ENCODE results near the gene PRPH.

The PRPH gene

DNA sequence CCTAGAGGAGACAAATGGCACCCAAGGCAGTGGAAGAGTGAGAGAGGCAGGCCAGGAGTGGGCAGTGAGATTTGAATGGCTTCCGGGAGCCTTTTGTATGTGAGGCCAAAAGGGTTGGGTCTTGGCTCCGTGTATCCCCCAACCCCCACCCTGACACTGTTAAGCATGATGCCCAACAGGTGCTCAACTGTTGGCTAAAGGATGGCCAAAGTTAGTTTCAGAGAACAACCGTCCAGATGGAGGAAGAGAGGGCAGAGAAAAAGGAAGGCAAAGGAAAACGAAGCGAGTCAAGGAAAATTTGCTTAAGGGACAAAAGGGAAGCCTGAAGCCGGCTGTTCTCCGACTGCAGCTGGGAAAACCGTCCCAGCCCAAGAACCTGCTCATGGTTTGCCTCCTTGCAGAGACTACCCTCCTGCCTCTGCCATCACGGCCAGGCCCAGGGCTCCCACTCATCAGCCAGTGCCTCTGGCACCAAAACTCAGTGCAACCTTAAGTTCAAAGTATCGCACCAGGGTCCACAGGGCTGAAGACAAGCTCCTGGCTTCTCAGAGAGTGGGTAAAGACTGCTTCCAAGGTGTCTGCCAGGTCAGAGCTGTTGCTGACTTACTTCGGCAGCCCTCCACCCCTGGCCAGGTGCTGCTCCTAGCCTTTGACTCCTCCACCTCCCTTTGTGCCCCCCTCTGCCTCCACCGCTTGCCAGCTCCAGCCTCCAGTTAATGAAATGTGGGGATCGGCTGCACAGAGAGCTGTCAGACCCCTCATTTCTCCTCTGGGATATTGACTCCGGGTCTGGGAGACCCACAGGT is 46.2 kb downstream of the PRPH start:
- H3K4me1 ChIP-seq (ENCODE audit: control insufficient read depth, insufficient read depth, low read length) = peaks cover 28% of the 10 kb centered on the region
- H3K4me3 ChIP-seq (ENCODE audit: insufficient read depth, low read depth, low read length) = no peak overlapping the region
- H3K27me3 ChIP-seq (ENCODE audit: control insufficient read depth, insufficient read depth, low read length, poor library complexity, severe bottlenecking) = peaks cover 100% of the 10 kb centered on the region
- H3K36me3 ChIP-seq (ENCODE audit: control insufficient read depth, insufficient read depth, low read length) = no peaks in the 10 kb centered on the region
- WGBS, 2 experiments = 8 to 13% methylated on average over 14 of the region's 14 CpGs
- H3K27ac ChIP-seq (ENCODE audit: insufficient read depth, low read depth, low read length, poor library complexity, severe bottlenecking) = no peak overlapping the region
- H3K9me3 ChIP-seq (ENCODE audit: control insufficient read depth, low read length) = no peaks in the 10 kb centered on the region

DNA sequence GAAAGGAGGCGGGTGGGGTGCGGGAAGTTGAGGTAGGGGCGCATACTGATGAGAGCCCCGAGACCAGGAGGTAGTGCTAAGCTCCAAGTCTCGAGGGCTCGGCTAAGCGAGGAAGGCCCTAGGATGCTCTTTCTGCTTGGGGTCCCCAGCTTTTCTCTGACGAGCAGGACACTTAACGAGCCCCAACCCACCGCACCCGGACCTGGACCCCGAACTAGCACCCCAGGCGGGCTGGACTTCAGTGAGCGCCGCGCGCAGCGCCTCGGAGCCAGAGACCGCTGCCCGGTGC is 46.8 kb downstream of the PRPH start:
- Histone ChIP-seq H3K4me3 (ENCODE audit: insufficient read depth, low read depth, low read length) (peak overlapping the region; percentile 41), H3K27ac (ENCODE audit: insufficient read depth, low read depth, low read length, poor library complexity, severe bottlenecking) (no peak overlapping the region)
- WGBS, 2 experiments = 3 to 5% methylated on average over 21 of the region's 21 CpGs

DNA sequence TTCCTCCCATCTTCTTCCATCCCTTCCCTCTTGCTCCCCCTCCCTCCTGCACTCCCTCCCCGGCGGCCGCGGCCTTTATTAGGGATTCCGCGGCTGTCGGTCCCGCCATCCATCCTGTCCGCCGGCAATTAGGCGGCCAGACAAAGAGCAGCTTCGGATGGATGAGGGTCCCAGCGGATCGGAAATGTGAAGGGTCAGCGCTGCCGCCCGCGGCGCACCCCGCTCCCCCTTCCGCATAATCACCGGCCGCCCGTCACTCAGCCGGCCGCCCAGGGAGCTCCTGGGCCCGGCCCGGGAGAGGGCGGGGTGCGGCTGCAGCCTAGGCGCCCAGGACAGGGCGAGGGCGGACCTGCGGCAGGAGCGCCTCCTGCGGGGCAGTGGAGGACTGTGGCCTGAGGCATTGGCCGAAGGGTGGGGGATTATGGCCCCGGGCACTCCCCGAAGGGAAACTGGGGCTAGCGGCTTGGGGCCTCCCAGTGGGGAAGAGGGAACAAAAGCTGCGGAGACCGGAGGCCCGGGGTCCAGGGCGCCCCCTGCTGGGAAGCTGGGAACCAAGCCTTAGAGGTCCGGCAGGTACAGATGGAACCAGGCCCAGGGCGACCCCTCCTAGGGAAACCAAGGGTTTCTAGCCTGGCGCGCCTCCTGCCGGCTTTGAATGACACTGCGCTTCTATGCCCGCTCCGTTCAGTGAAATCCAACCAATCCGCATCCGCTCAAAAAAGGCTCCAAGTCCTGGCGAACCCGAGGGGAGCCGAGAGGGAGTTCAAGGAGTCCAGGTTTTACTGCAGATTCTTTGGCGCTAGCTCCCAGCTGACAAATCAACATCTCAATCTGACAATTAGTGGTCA is 47.3 kb downstream of the PRPH start:
- no peaks in the 10 kb centered on the region for H3K9me3 ChIP-seq (ENCODE audit: control insufficient read depth, low read length)
- no peak overlapping the region for H3K27ac ChIP-seq (ENCODE audit: insufficient read depth, low read depth, low read length, poor library complexity, severe bottlenecking)
- peaks cover 100% of the 10 kb centered on the region for H3K27me3 ChIP-seq (ENCODE audit: control insufficient read depth, insufficient read depth, low read length, poor library complexity, severe bottlenecking)
- H3K36me3 ChIP-seq (ENCODE audit: control insufficient read depth, insufficient read depth, low read length) = no peaks in the 10 kb centered on the region
- H3K4me3 ChIP-seq (ENCODE audit: insufficient read depth, low read depth, low read length) = peak overlapping the region; percentile 41
- WGBS, 2 experiments = 0% methylated on average over 58 of the region's 58 CpGs
- H3K4me1 ChIP-seq (ENCODE audit: control insufficient read depth, insufficient read depth, low read length) = peaks cover 35% of the 10 kb centered on the region

More for the DNA sequence above, 46.8 kb downstream of the PRPH start:
- Histone ChIP-seq H3K9me3 (ENCODE audit: control insufficient read depth, low read length) (no peaks in the 10 kb centered on the region), H3K4me1 (ENCODE audit: control insufficient read depth, insufficient read depth, low read length) (peaks cover 33% of the 10 kb centered on the region), H3K27me3 (ENCODE audit: control insufficient read depth, insufficient read depth, low read length, poor library complexity, severe bottlenecking) (peaks cover 100% of the 10 kb centered on the region), H3K36me3 (ENCODE audit: control insufficient read depth, insufficient read depth, low read length) (no peaks in the 10 kb centered on the region)

DNA sequence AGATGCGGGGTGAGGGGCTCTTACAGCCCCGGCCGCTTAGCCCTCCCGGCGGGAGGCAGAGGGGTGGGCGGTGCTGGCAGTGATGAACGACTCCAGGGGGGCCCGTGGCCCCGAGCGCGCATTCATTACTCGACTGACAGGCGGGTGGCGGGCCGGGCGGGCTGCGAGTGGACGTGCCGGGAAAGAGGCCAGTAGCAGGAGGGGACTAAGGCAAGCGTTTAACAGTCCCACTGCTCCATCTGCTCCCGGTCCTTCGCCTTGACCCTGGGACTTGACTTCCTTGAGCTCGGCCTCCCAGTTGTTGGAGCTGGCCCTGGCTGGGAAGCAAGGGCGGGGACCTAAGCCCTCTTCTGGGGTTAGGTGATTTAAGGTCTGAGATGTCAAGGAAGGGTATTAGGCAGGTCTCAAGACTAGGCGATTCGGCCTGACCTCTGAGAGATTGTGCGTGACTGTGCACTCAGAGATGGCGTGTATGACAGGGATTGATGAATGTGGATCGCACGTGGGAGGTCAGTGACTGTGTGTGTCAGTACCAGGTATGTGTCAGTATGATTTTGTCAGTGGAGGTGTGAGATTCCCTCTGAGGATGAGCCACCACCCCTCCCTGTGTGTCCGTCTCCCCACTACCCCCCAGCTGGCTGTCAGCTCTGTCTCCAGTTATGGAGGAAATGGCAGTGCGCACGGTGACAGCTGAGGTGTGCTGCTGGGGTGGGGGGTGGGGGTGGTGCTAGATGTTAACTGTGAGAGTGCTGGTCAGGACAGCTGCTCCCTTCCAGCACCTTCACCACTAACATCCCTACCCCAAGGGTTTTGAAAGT is 48.2 kb downstream of the PRPH start:
- Histone ChIP-seq H3K4me3 (ENCODE audit: insufficient read depth, low read depth, low read length) (no peak overlapping the region), H3K4me1 (ENCODE audit: control insufficient read depth, insufficient read depth, low read length) (peaks cover 31% of the 10 kb centered on the region), H3K27me3 (ENCODE audit: control insufficient read depth, insufficient read depth, low read length, poor library complexity, severe bottlenecking) (peaks cover 100% of the 10 kb centered on the region), H3K36me3 (ENCODE audit: control insufficient read depth, insufficient read depth, low read length) (no peaks in the 10 kb centered on the region), H3K9me3 (ENCODE audit: control insufficient read depth, low read length) (no peaks in the 10 kb centered on the region), H3K27ac (ENCODE audit: insufficient read depth, low read depth, low read length, poor library complexity, severe bottlenecking) (no peak overlapping the region)
- WGBS, 2 experiments = 3 to 4% methylated on average over 31 of the region's 33 CpGs

DNA sequence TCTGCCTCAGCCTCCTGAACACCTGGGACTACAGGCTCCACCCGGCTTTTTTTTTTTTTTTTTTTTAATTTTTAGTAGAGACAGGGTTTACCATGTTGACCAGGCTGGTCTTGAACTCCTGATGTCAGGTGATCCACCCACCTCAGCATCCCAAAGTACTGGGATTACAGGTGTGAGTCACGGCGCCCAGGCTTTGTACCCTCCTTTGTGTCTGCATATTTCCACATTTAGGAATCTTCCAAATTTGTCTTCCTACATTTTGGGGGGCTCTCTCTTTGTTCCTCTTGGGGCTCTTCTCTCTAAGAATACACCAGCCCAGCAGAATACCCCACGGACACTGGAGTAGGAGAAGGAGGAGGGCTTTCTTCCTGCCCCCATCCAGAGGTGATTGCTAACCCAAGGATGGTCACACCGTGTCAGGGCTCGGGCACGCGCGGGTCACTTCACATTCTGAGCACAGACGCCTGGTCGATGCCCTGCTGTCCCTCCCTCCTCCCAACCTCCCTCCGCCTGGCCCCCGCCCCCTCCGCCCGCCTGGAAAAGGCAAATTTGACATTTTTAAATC is 49.6 kb downstream of the PRPH start:
- H3K27ac ChIP-seq (ENCODE audit: insufficient read depth, low read depth, low read length, poor library complexity, severe bottlenecking) = no peak overlapping the region
- peaks cover 31% of the 10 kb centered on the region for H3K4me1 ChIP-seq (ENCODE audit: control insufficient read depth, insufficient read depth, low read length)
- H3K27me3 ChIP-seq (ENCODE audit: control insufficient read depth, insufficient read depth, low read length, poor library complexity, severe bottlenecking) = peaks cover 100% of the 10 kb centered on the region
- H3K4me3 ChIP-seq (ENCODE audit: insufficient read depth, low read depth, low read length) = no peak overlapping the region
- no peaks in the 10 kb centered on the region for H3K36me3 ChIP-seq (ENCODE audit: control insufficient read depth, insufficient read depth, low read length)
- no peaks in the 10 kb centered on the region for H3K9me3 ChIP-seq (ENCODE audit: control insufficient read depth, low read length)
- 4 to 6% methylated on average over 15 of the region's 15 CpGs for WGBS, 2 experiments

DNA sequence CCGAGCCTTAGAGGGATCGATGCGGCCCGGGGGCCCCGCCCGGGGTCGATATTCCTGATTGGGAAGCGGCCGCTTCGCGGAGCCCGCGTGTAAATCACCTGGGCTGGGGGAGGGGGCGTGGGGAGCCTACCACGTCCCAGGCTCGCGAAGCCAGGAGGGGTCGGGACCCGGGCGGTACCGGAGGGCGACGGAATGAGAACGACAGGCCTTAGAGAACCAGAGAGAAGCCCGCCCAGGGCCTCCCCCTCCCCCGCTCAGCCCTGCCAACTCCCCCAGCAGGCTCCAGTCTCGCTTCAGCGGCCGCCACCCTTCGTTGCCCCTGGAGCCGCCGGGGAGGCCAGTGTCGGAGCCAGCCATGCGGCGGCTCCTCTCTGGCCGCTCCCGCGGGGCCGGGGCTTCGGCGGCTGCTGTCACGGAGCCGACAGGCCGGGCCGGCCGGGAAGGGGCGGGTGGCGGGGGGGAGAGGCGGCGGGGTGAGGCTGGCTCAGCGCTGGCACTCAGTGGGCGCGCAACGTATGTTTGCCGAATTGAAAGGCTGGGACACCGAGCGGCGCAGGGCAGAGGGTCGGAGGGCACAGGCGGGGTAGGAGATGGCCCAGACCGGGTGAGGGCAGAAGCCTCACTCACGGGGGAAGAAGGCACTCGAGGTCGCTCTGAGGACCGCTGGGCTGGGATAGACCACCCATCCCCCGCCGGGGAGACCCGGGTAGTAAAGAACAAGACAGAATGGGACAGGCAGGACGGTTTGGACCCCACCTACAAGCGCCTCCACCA is 50.3 kb downstream of the PRPH start:
- H3K4me1 ChIP-seq (ENCODE audit: control insufficient read depth, insufficient read depth, low read length) = peaks cover 31% of the 10 kb centered on the region
- H3K4me3 ChIP-seq (ENCODE audit: insufficient read depth, low read depth, low read length) = peak overlapping the region; percentile 21
- no peaks in the 10 kb centered on the region for H3K36me3 ChIP-seq (ENCODE audit: control insufficient read depth, insufficient read depth, low read length)
- no peak overlapping the region for H3K27ac ChIP-seq (ENCODE audit: insufficient read depth, low read depth, low read length, poor library complexity, severe bottlenecking)
- H3K9me3 ChIP-seq (ENCODE audit: control insufficient read depth, low read length) = no peaks in the 10 kb centered on the region
- 0% methylated on average over 70 of the region's 70 CpGs for WGBS, 2 experiments
- peaks cover 99% of the 10 kb centered on the region for H3K27me3 ChIP-seq (ENCODE audit: control insufficient read depth, insufficient read depth, low read length, poor library complexity, severe bottlenecking)

DNA sequence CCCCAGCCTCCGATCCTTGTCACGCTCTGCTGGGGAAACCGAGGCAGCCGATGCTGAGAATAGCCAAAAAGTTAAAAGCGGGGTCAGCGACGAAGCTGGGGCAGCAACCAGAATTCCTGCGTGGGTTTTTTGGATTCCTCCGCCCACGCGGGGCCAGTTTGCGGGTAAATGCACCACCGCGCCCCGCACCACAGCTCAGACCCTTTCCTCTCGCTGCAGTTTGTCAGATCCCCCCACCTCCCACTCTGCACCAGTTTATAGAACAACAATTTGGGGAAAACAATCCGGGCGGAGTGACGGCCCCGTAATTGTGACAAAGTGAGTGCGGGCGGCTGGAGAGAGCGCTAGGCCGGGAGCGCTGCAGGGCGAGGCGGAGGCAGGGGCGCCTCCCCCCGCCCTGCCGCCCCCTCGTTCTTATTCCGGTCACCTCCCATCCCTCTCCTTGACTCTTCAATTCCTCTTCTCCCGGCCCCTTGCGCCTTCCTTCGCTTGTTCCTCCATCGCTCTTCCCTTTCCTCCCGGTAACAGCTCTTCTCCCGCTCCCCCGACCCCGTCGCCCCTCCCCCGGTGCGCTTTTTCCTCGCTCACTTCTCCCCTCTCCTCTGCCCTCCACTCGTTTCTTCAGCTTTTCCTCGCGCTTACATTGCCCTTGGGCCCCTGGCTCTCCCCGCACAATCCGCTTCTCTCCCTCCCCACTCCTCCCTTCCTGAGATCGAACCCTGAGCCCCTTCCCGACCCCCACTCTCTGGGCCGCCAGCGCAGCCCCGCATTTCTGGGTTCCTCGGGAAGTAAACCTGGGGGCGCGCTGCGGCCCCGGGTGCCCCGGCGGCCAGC is 51.1 kb downstream of the PRPH start:
- no peaks in the 10 kb centered on the region for H3K36me3 ChIP-seq (ENCODE audit: control insufficient read depth, insufficient read depth, low read length)
- H3K4me1 ChIP-seq (ENCODE audit: control insufficient read depth, insufficient read depth, low read length) = peaks cover 28% of the 10 kb centered on the region
- H3K4me3 ChIP-seq (ENCODE audit: insufficient read depth, low read depth, low read length) = peak overlapping the region; percentile 21
- H3K27me3 ChIP-seq (ENCODE audit: control insufficient read depth, insufficient read depth, low read length, poor library complexity, severe bottlenecking) = peaks cover 95% of the 10 kb centered on the region
- WGBS, 2 experiments = 1% methylated on average over 61 of the region's 61 CpGs
- no peak overlapping the region for H3K27ac ChIP-seq (ENCODE audit: insufficient read depth, low read depth, low read length, poor library complexity, severe bottlenecking)
- H3K9me3 ChIP-seq (ENCODE audit: control insufficient read depth, low read length) = no peaks in the 10 kb centered on the region

DNA sequence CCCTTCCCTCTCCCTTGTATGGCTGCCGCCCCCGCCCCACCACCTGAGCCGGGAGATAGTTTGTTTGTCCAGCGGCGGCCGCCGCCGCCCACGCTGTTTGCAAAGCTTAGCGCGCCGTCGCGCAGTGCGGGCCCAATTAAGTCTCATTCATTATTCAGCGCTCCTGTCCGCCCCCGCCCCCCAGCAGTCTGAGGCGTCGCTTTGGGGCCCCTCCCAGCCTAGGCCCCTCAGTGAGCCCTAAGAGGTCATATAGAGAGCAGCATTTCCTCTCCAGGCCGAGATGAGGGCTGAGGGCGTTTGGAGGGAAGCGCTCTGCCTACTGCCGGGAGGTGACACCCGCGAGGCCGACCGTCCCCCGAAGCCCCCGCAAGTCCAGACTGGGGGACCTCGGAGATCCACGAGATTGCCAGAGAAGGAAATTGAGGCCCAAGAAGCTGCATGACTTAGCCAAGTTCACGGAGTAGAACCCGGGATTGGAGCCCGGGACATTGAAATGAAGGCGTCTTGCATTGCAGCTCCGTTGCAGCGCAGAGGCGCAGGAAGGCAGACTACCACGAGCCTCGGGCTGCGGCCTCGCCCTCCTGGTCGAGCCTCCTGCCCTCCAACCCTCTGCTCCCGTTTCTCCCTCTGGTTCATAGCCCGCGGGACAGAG is 51.8 kb downstream of the PRPH start, which contains the start of gene DNAJC22:
TSS of gene DNAJC22 (plus strand) at position 230 of the 652 bp plus-strand sequence. CDS start 1,985 bp downstream, outside the sequence.
- peak within 1 kb of the TSS; percentile 21 for H3K4me3 ChIP-seq (ENCODE audit: insufficient read depth, low read depth, low read length)
- 1% methylated on average over 47 of the region's 47 CpGs for WGBS, 2 experiments
- no peaks in the 10 kb centered on the region for H3K36me3 ChIP-seq (ENCODE audit: control insufficient read depth, insufficient read depth, low read length)
- peaks cover 89% of the 10 kb centered on the region for H3K27me3 ChIP-seq (ENCODE audit: control insufficient read depth, insufficient read depth, low read length, poor library complexity, severe bottlenecking)
- H3K9me3 ChIP-seq (ENCODE audit: control insufficient read depth, low read length) = no peaks in the 10 kb centered on the region
- no peak within 1 kb of the TSS for H3K27ac ChIP-seq (ENCODE audit: insufficient read depth, low read depth, low read length, poor library complexity, severe bottlenecking)
- peaks cover 22% of the 10 kb centered on the region for H3K4me1 ChIP-seq (ENCODE audit: control insufficient read depth, insufficient read depth, low read length)

Data from ectodermal cell (in vitro differentiated cells).